ENCODE results near the gene CCDC181.
A peak's percentile ranks its signal among the peaks of the same experiment; 100 is the strongest.

The CCDC181 gene

GRCh38 chr1:169392406-169392805 lies 34.9 kb downstream of the CCDC181 start:
- no peak for DNase-seq

GRCh38 chr1:169390303-169390702 lies 37.0 kb downstream of the CCDC181 start:
- no peak for DNase-seq

- no peak for DNase-seq
Observed at GRCh38 chr1:169387399-169387798, 39.9 kb downstream of the CCDC181 start.

GRCh38 chr1:169383449-169383848 lies 43.8 kb downstream of the CCDC181 start:
- no peak for DNase-seq

GRCh38 chr1:169381162-169381561 lies 46.1 kb downstream of the CCDC181 start:
- DNase-seq = no peak

- DNase-seq = no peak
Observed at GRCh38 chr1:169371404-169371803, 55.9 kb downstream of the CCDC181 start.

- peak; percentile 40 for DNase-seq
Observed at GRCh38 chr1:169368406-169368769, 58.9 kb downstream of the CCDC181 start.

- DNase-seq = peak; percentile 98
Observed at GRCh38 chr1:169367686-169368405, 59.4 kb downstream of the CCDC181 start, which contains the start of the genes BLZF1 and NME7. TSS of gene BLZF1 (plus strand) at chr1:169368195. CDS start at chr1:169369523, 1,328 bp downstream. TSS of gene NME7 (minus strand) at chr1:169367797. CDS start at chr1:169367710, 87 bp downstream.

- no peak for DNase-seq
Observed at GRCh38 chr1:169367096-169367685, 60.1 kb downstream of the CCDC181 start.

- DNase-seq = no peak
Observed at GRCh38 chr1:169364948-169365347, 62.3 kb downstream of the CCDC181 start.

GRCh38 chr1:169363046-169363730 lies 64.1 kb downstream of the CCDC181 start:
- DNase-seq = no peak

GRCh38 chr1:169361281-169361680 lies 66.0 kb downstream of the CCDC181 start:
- DNase-seq = no peak

GRCh38 chr1:169360415-169360814 lies 66.9 kb downstream of the CCDC181 start:
- no peak for DNase-seq

GRCh38 chr1:169348383-169349036 lies 78.8 kb downstream of the CCDC181 start:
- DNase-seq = no peak

GRCh38 chr1:169347688-169348382 lies 79.4 kb downstream of the CCDC181 start:
- no peak for DNase-seq

GRCh38 chr1:169346036-169346589 lies 81.2 kb downstream of the CCDC181 start:
- DNase-seq = no peak

- DNase-seq = no peak
Observed at GRCh38 chr1:169345511-169345910, 81.8 kb downstream of the CCDC181 start.
